ENCODE data around the gene SOCS3. TPM values are rescaled to one million over a fixed set of nuclear protein-coding genes. Genes with fewer than 3 reads are reported as not detected.

Gene SOCS3
- total and polyA plus RNA-seq, 3 donors from 2014 or later, result 2.2 to 17.8 (median 9.6) TPM

GRCh38 chr17:78397681-78398101 is 37.8 kb upstream of the SOCS3 start:
- DNase-seq, result no peak
- Histone ChIP-seq H3K4me1 (no peaks in the 10 kb centered on the region), H3K4me3 (no peak overlapping the region), H3K27ac (no peak overlapping the region), H3K9me3 (no peaks in the 10 kb centered on the region), H3K36me3 (ENCODE audit: low read depth, missing control alignments) (no peaks in the 10 kb centered on the region), H3K27me3 (no peaks in the 10 kb centered on the region)
- 54 to 67% methylated on average over 12 of the region's 13 CpGs for WGBS, 2 donors
- intact Hi-C loops (cut with DNase I; ENCODE audit: low total_unique reads), result no loop called here
- TF ChIP-seq CTCF (IDR thresholded peaks at IDR 0.05), result no peak

- H3K9me3 ChIP-seq, result no peaks in the 10 kb centered on the region
- TF ChIP-seq CTCF (IDR thresholded peaks at IDR 0.05) (no peak), POLR2A (IDR thresholded peaks at IDR 0.05) (no peak)
- no peaks in the 10 kb centered on the region for H3K4me1 ChIP-seq
- no peaks in the 10 kb centered on the region for H3K27me3 ChIP-seq
- DNase-seq, result no peak
- H3K4me3 ChIP-seq, result no peak overlapping the region
- intact Hi-C loops (cut with DNase I; ENCODE audit: low total_unique reads), result no loop called here
- H3K36me3 ChIP-seq (ENCODE audit: low read depth, missing control alignments), result no peaks in the 10 kb centered on the region
- no peak overlapping the region for H3K27ac ChIP-seq
- 80 to 85% methylated on average over 14 of the region's 14 CpGs for WGBS, 2 donors
These were observed 36.8 kb upstream of the SOCS3 start for GRCh38 chr17:78396441-78397337.

- Histone ChIP-seq H3K36me3 (ENCODE audit: low read depth, missing control alignments) (no peaks in the 10 kb centered on the region), H3K4me3 (no peak overlapping the region), H3K27ac (no peak overlapping the region), H3K27me3 (no peaks in the 10 kb centered on the region), H3K9me3 (no peaks in the 10 kb centered on the region), H3K4me1 (no peaks in the 10 kb centered on the region)
- 90 to 100% methylated on average over 2 of the region's 2 CpGs for WGBS, 2 donors
- no peak for TF ChIP-seq POLR2A (IDR thresholded peaks at IDR 0.05)
- no peak for TF ChIP-seq CTCF (IDR thresholded peaks at IDR 0.05)
- intact Hi-C loops (cut with DNase I; ENCODE audit: low total_unique reads), result no loop called here
- DNase-seq, result no peak
These were observed 35.3 kb upstream of the SOCS3 start for GRCh38 chr17:78395155-78395554.

GRCh38 chr17:78394209-78394608 is 34.3 kb upstream of the SOCS3 start:
- Histone ChIP-seq H3K36me3 (ENCODE audit: low read depth, missing control alignments) (no peaks in the 10 kb centered on the region), H3K4me3 (no peak overlapping the region), H3K4me1 (peaks cover 4% of the 10 kb centered on the region), H3K27ac (no peak overlapping the region), H3K9me3 (no peaks in the 10 kb centered on the region), H3K27me3 (no peaks in the 10 kb centered on the region)
- intact Hi-C loops (cut with DNase I; ENCODE audit: low total_unique reads), result no loop called here
- DNase-seq, result no peak
- TF ChIP-seq CTCF (IDR thresholded peaks at IDR 0.05) (no peak), POLR2A (IDR thresholded peaks at IDR 0.05) (no peak)
- WGBS, 2 donors, result 96% methylated on average over 7 of the region's 7 CpGs

- H3K27me3 ChIP-seq, result no peaks in the 10 kb centered on the region
- H3K4me1 ChIP-seq, result peaks cover 5% of the 10 kb centered on the region
- DNase-seq, result no peak
- intact Hi-C loops (cut with DNase I; ENCODE audit: low total_unique reads), result no loop called here
- 91 to 98% methylated on average over 4 of the region's 4 CpGs for WGBS, 2 donors
- no peaks in the 10 kb centered on the region for H3K9me3 ChIP-seq
- no peaks in the 10 kb centered on the region for H3K36me3 ChIP-seq (ENCODE audit: low read depth, missing control alignments)
- TF ChIP-seq CTCF (IDR thresholded peaks at IDR 0.05), result no peak
- TF ChIP-seq POLR2A (IDR thresholded peaks at IDR 0.05), result no peak
- H3K27ac ChIP-seq, result no peak overlapping the region
- H3K4me3 ChIP-seq, result no peak overlapping the region
These were observed 33.7 kb upstream of the SOCS3 start for GRCh38 chr17:78393575-78393974.

Data from testis (tissue), 3 donors.